HG03571 (cell line): ENCODE data around the gene ASB16.

ENCODE experiments used
- ATAC-seq: cut with Tn5 transposase; IDR thresholded peaks from one replicate; pipeline ENCODE4 v1.9.1; 2021; ENCODE audit not compliant: unreplicated experiment

The ASB16 gene

DNA sequence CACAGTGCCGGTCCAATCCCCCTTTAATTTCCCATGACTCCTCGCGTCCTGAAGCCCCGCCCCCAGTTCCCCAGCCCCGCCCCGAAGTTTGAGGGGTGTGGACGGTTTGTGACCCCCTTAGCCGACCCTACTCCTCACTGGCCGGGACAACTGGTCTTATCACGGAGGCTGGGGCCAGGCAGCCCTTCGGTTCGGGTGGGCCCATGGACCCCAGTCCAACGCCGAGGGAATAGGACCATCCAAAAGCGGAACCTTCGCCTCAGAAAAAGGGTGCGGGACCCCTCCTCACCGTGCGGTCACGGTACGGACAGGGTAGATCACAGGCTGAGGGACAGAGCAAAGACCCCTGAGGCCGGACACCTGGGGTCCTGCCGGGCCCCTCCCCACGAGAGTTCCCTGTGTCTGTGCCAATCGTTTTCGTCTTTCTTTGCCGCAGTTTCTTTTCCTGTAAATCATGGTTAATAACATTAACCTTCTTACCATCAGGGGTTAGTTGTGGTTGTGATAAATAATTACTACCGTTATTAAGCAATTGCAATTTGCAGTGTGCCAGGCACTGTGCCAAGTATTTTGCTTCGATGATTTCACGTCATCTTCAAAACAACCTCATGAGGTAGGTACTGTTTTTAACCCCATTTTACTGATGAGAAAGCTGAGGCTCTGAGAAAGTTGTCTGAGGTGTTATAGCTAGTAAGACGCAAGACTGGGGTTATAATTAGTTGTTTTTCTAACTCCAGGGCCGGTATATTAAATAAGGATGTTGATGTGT, 16.8 kb downstream of the ASB16 start:
- peak; percentile 38 for ATAC-seq

DNA sequence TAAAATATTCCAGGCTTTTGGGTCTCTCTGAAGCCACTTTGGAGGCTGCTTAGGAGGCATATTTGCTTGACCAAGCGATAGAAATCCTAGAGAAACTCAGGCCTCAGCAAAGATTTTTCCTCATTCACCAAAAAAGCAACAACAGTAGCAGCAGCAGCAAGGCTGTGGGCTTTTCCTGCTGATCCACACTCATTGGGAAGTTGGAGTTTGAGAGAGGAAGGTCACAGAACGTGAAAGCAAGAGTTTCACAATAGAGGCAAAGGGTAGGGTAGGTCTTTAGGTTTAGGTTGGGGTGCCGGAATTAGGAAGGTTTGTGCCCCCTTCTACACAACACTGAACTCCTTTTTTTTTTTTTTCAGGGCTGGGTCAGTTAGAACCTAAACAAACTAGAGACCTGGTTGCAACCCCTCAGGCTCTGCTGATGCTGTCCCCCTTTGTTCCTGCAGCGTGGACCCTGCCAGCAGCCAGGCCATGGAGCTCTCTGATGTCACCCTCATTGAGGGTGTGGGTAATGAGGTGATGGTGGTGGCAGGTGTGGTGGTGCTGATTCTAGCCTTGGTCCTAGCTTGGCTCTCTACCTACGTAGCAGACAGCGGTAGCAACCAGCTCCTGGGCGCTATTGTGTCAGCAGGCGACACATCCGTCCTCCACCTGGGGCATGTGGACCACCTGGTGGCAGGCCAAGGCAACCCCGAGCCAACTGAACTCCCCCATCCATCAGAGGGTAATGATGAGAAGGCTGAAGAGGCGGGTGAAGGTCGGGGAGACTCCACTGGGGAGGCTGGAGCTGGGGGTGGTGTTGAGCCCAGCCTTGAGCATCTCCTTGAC, 18.3 kb downstream of the ASB16 start:
- no peak for ATAC-seq

DNA sequence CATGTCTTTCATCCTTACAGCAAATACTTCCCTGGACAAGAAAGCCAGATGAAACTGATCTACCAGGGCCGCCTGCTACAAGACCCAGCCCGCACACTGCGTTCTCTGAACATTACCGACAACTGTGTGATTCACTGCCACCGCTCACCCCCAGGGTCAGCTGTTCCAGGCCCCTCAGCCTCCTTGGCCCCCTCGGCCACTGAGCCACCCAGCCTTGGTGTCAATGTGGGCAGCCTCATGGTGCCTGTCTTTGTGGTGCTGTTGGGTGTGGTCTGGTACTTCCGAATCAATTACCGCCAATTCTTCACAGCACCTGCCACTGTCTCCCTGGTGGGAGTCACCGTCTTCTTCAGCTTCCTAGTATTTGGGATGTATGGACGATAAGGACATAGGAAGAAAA, 20.0 kb downstream of the ASB16 start:
- no peak for ATAC-seq

DNA sequence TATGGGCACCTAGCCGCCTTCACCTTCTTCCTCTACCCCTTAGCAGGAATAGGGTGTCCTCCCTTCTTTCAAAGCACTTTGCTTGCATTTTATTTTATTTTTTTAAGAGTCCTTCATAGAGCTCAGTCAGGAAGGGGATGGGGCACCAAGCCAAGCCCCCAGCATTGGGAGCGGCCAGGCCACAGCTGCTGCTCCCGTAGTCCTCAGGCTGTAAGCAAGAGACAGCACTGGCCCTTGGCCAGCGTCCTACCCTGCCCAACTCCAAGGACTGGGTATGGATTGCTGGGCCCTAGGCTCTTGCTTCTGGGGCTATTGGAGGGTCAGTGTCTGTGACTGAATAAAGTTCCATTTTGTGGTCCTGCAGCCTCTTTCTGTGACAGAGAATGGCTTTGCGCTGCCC, 20.9 kb downstream of the ASB16 start:
- no peak for ATAC-seq

DNA sequence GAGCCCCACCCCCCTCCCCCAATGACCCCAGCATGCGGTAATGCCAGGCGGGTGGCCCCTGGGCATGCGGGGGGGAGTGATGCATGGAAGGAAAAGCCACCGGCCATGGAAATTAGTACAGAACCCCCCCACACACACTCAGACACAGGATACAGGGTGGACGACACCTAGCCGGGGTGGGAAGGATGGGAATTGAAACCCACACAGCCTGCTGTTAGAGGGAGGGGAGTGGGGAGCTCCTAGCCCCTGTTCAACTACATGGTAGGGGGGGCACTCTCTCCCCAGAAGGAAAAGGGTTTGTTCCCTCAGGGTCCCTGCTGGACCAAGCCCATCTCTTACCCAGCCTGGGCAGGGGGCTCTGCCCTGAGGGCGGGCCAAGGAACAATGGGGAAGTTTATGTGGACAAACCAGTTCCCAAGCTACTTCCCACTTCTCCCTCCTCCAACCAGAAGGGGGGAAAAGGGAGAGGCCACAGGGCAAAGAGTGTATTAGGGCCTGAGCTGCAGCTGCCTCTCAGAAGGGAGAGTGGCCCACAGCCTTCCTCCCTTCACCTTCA, 21.5 kb downstream of the ASB16 start:
- no peak for ATAC-seq

DNA sequence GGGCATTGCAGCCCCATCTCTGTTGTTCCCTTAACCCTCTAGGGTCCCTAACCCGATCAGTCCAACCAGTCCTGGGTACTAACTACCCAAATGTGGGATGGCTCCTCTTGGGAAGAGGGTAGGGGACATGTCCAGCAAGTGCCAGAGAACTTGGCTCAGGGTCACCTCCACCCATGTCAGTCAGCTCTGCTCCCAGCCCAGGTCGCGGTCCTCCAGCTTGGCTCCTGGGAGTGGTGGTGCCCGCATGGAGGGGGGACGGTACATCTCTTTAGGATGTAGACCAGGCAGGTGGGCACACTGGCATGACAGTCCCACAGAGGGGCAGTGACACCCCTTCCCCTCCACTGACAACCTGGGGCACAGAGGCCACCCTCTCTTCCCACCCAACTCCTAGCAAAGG, 22.2 kb downstream of the ASB16 start:
- no peak for ATAC-seq

DNA sequence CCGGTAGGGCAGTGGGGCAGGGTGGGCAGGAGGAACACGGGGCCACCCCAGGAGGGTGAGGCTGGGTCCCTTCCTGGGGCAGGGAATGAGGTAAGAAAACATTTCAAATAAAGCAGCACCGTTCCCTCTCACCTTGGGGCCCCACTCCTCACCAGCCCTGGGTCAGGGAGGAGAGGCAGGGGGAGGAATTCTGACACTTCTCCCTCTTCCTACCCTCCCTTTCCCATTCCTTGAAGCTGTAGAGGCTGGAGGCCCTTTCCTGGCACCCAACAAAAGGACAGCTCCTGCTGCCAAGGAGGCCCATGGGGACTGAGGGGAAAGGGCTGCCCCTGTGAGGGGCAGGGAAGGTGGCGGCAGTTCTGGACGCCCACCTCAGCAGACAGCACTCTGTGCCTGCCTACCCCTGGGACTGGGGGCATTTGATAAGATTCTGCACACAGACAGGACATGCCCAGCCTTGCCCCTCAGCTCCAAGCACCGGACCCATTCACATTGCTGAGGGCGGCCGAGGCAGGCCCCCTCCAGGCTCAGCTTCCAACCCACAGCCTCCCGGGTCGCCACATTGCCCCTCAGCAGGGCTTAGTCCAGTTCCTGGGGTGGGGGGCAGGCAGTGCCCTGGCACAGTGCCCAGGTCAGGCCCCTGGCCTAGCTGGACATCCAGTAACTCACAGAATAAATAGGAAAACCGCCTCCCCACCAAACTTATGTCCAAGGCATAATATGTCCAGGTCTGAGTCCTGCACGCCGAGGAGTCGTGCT, 23.0 kb downstream of the ASB16 start:
- no peak for ATAC-seq

DNA sequence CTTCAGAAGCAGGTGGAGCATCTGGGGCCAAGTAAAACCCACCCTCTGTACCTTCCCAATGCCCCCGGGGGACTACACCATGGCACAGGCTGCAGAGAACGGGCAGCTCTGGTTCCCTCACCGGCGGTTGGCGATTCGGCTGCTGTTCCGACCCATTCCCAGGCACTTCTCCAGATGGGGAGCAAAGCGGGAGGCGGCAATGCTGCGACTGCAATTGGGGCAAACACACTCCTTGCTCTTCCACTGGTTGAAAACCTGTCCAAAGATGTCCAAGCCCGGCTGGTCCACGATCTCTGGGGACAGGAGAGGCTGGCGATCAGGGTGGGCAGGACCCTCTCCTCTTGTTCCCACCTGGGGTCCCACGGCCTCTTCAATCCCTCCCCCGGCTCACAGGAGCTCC, 26.6 kb downstream of the ASB16 start:
- ATAC-seq: no peak

DNA sequence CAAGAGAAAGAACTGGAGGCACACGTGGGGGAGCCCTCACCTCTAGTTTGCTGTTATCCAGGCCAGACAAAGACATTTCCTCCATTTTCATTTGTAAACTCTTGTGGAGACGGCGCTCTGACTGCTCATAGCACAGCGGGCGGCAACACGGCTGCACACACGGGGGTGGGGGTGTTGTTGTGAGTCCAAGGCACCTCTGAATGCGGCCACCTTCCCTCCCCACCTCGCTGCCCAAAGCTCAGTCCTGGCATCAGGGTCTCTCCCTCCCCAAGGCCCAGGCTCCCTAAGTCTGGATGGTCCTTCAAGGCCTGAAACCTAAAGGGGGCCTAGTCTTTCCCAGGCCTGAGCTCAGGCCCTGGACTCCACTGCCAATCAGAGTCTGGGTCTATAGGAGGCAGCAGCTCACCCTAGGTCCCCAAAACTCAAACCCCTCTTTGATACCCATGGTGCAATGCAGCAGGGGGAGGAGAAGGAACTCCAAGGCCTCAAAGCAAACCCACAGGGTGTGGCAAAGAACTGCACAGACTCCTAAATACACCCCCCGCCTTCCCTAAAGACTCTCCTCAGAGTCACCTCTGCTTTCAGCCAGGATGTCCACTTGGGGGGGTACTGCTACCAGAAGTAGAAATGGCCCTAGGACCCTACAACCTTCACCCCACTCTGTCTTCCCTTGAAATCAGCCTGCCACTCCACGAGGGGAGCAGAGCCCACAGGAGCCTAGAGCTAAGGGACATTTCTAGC, 27.6 kb downstream of the ASB16 start:
- ATAC-seq: no peak

DNA sequence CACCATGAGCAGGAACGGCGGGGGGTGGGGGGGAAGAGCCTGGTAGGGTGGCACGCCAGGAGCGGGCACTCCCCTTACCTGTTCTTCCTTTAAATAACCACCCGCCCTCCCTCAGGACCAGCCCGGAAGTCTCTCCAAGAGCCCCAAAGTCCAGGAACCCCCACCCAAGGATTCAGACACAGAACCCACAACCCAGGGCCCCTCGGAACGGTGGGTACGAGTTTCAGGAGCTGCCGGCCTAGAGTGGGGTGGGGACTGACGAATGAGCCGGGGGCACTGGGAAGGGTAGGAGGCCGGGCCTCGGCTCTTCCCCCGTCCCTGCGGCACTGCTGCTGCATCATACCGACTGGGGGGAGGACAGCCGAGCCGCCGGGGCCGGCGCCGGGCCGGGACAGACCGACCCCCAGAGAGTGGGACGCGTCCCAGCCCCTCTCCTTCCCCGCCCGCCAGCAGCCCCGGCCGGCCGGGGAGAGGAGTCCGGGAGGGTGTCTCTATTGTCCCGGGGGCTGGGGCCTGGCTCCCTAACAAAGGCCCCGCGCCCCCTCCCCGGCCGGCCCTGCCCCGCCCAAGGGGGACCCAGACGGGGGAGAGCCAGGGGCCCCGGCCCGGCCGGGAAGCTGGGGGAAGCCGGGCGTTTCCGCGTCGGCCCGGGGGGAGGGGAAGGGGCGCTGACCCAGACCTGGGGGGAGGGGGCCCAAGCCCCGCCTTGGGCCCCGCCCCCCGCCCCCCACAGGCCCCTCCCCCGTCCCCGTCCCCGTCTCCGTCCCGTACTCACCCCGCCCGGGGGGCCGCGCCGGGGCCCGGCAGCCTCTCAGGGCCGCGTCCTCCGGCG, 28.4 kb downstream of the ASB16 start:
- peak; percentile 10 for ATAC-seq

DNA sequence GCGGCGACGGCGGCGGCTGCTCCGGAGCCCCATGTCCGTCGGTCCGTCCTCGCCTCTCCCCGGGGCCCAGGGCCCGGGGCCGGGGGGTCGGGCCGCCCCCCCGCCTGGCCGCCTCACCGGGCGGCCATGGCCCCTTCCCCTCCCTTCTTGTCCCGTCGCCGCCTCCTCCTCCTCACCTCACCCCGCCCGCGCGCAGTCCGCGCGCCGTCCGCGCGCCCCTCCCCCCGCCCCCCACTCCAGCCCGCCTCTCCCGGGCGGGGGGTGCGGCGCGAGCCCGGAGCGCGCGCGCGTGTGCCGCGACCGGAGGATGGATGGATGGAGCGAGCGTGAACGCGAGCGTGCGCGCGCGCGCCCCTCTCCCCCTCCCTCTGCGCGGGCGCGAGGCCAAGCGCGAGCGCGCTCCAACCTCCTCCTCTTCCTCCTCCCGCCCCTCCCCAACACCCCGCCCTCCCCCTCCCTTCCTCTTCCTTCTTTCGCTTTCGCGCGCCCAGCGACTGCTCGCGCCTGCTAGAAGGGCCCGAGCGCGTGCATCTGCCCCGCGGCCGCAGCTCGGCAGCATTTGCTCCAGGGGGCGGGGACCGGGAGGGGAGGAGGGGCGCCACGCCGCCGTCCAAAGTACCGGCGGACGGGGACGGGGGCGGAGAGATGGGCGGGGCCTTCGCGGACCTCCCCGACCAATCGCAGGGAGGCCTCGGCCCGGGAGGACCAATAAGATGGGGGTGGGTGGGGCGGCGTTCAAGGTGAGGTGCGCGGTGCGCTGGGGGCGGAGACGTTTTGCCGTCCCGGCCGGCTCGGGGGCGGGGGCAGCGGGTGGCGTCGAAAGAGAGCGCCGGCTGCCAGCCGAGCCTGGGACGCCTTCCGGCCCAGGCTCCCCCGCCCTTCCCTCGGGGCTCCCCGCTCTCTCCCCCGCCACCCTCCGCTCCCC, 29.3 kb downstream of the ASB16 start, which contains the start of gene ATXN7L3:
ATXN7L3 (minus strand) TSS at position 332 of the 925 bp plus-strand sequence. CDS start 1,814 bp downstream, outside the sequence.
- ATAC-seq: peak; percentile 62

DNA sequence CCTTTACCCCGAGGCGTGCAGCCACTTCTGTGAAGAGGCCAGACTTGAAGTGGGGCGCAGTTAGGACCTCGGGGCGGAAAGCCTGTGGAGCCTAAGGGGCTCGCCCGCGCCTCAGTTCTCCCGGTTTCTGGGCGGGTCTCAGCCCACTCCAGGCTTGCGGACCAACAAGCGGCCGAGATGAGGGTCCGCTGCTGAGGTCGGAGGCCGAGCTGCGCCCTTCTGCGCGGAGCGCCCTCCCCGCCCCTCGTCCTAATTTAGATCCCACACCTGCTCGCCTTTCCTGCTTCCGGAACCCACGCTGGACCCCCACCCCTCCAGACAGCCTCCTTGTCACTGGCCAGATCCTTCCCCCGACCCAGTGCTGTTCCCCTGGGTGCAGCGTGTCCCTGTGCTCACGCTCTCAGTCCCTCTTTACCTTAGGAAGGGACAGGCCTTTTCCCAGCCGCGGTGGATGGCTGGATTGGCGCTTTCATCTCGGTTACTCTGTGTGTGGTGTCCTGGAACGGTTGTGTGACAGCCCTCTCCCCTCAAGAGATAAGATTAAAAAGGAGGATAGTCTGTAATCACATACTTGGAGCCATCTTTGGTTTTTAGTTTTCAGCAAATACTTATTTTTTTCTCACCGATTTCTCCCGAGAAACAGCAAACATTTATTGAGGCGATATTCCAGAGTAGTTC, 30.1 kb downstream of the ASB16 start:
- ATAC-seq: no peak

DNA sequence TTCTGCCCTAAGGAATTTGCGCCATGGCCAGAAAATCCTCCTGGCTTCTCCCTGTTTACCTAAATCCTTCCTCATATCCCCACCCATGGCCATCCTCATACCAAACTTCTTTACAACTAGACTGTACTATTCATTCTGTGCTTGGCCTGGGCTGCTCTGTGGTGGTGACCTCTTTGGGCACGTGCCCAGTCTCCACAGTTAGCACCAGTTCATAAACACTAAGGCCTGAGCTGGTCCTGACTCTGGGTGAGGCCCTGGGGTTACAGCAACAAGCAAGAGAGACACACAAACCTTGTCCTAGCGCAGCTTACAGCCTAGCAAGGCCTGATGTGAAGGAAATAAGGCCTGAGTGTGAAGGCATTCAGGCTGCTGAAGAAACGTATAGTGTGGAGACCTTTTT, 32.3 kb downstream of the ASB16 start:
- ATAC-seq: no peak

DNA sequence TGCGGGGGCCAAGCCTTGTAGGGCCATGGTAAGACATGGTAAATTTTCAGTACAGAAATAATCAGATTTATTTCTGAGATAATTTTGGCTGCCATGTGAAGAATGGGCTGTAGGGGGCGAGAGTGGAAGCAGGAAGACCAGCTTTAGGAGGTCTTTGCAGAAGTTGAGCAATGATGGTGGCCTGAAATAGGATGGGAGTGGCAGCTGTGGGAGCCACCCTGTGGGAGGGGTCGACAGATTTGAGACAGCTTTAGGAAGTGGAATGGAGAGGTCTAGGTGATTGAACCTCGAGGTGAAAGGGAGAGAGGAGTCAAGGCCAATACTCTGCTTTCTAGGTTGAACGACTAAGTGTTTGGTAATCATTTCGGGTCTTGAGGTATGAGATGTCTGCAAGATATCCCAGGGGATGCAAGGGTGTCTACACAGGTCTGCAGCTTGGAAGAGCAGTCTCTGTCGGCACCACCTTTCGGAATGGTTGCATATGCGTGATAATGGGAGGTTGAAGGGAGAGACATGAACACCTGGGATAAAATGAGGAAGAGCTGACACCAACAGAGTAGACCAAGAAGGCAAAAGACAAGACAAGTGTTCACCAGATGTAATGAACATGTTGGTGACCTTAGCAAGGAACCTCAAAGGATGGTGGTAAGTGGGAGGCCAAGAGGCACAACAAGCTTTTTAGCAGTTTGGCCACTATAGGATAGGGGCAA, 33.4 kb downstream of the ASB16 start:
- no peak for ATAC-seq

DNA sequence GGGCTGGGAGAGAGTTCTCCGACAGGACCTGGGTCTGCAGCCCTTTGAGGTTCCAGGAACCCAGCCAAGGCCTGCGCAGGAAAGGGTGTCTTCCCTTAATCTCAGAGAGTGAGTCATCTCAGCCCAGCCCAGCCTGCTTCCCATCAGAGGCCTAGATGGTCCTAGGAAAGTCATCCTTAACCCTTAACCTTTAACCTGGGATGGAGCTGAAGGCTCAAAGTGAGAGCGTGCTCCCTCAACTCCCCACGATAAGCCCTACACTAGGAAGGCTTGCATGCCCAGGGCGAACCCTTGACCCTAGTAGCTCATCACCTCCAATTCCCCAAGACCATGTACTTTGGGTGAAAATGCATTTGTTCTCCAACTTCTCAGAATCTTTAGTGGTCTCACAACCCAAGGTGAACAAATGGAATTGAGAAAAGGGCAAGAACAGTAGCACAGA, 34.0 kb downstream of the ASB16 start:
- ATAC-seq: no peak

DNA sequence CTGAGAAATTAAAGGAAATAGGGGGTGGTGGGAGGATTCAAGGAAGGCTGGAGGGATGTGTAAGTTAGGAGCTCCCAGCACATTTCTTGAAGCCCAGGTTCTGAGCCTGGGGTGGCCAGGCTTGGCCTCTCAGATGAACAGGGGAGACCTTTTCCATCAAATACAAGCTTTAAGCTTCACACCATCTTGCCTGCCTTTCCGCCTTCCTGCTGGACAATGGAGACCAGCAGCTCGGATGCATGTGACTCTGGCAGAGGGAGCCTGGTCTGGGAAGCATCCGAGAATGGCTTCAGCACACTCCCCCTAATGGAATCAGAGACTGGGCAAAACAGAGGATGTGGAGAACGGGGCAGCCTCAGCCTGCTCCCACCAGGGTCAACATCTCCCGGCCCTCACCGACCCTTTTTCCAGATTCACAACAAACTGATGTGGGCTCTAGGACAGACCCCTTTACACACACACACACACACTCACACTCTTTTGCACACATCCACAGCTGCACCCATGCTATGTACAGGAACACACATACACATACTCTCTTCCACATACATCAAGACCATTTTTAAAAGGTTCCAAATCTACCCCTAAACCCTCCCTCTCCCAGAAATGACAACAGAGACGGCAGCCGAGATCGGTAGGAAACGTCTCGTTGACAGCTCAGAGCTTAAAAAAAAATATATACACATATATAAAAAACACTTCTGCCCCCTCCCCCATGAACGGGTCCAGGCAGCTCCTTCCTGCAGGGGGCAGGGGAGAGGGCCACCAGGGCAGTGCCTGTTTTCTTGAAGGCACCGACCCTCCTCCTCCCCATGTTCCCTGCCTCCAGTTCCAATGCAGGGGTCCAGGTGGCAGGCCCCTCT, 35.7 kb downstream of the ASB16 start:
- no peak for ATAC-seq

DNA sequence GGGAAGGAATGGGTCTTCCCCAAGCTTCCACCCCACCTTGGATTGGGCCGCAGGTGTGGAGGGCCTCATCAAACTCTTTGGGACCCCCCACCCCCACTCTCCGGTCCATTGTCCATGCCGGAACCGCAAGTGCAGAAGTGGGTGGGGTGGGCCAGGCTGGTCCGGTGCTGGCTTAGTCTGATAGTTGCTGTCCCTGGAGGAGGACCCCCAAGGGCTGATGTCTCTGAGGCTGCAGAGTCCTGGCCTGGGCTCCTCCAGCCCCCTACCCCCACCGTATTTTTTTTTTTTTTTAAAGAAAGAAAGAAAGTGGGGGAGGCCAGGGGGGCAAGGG, 36.3 kb downstream of the ASB16 start:
- ATAC-seq: no peak
